GM23338 (cell line): ENCODE data around the gene MAGEA4. TPM values are rescaled to one million over a fixed set of nuclear protein-coding genes. Genes with fewer than 3 reads are reported as not detected.

Experiments used
- ATAC-seq: fragments of 200-7000 bp; cut with Tn5 transposase; 3 replicates; pipeline ENCODE4 v1.9.1; 2020
- DNase-seq: peaks from one replicate; pipeline ENCODE4 v3.0.0-alpha.2; 2015; ENCODE audit warnings: low spot score
- H2AFZ ChIP-seq: fragments of 200-600 bp; sonication (generic); 2 replicates; pipeline ENCODE4 v1.8.0; 2016; ENCODE audit warnings: antibody characterized with exemption, mild to moderate bottlenecking, moderate library complexity
- H3F3A ChIP-seq: fragments of 200-600 bp; sonication (generic); replicated peaks from 2 replicates; pipeline ENCODE4 v1.8.0; 2017; ENCODE audit warnings: antibody characterized with exemption, mixed run types, low read depth
- H3K27ac ChIP-seq: fragments of 200-600 bp; sonication (generic); 2 replicates; pipeline ENCODE4 v1.6.1; 2016; ENCODE audit warnings: low read depth
- H3K27me3 ChIP-seq: fragments of 200-600 bp; sonication (generic); 2 replicates; pipeline ENCODE4 v1.8.0; 2016; ENCODE audit warnings: mild to moderate bottlenecking, mixed run types, moderate library complexity; ENCODE audit not compliant: insufficient read depth
- H3K36me3 ChIP-seq: fragments of 200-600 bp; sonication (generic); 2 replicates; pipeline ENCODE4 v1.8.0; 2016; ENCODE audit warnings: mild to moderate bottlenecking; ENCODE audit not compliant: insufficient read depth
- H3K4me1 ChIP-seq: fragments of 200-600 bp; sonication (generic); 2 replicates; pipeline ENCODE4 v1.8.0; 2016; ENCODE audit warnings: mild to moderate bottlenecking, moderate library complexity; ENCODE audit not compliant: insufficient read depth
- H3K4me2 ChIP-seq: fragments of 200-600 bp; sonication (generic); 2 replicates; pipeline ENCODE4 v1.7.1; 2017; ENCODE audit warnings: mixed run types
- H3K4me3 ChIP-seq: fragments of 200-600 bp; sonication (generic); 2 replicates; pipeline ENCODE4 v1.6.1; 2016; ENCODE audit warnings: mixed run types
- H3K79me2 ChIP-seq: fragments of 200-600 bp; sonication (generic); replicated peaks from 2 replicates; pipeline ENCODE4 v1.8.0; 2017; ENCODE audit warnings: mild to moderate bottlenecking; ENCODE audit not compliant: insufficient read depth
- H3K9me2 ChIP-seq: fragments of 200-600 bp; sonication (generic); 2 replicates; pipeline ENCODE4 v1.8.0; 2017; ENCODE audit not compliant: insufficient read depth
- H4K20me1 ChIP-seq: fragments of 200-600 bp; sonication (generic); replicated peaks from 2 replicates; pipeline ENCODE4 v1.8.0; 2017; ENCODE audit warnings: mild to moderate bottlenecking; ENCODE audit not compliant: insufficient read depth
- H3K27ac Mint-ChIP-seq: 2 replicates; pipeline ENCODE4 v1.8.0; 2020; ENCODE audit warnings: inconsistent platforms, mild to moderate bottlenecking, moderate library complexity, mixed read lengths
- H3K27me3 Mint-ChIP-seq: 3 replicates; pipeline ENCODE4 v1.8.0; 2022; ENCODE audit warnings: low read depth, mild to moderate bottlenecking, moderate library complexity, mixed read lengths, inconsistent platforms; ENCODE audit not compliant: insufficient read depth, poor library complexity
- H3K36me3 Mint-ChIP-seq: 3 replicates; pipeline ENCODE4 v1.8.0; 2021; ENCODE audit warnings: low read depth, mild to moderate bottlenecking, inconsistent platforms, moderate library complexity, mixed read lengths
- H3K4me1 Mint-ChIP-seq: 3 replicates; pipeline ENCODE4 v1.8.0; 2020; ENCODE audit warnings: mild to moderate bottlenecking, inconsistent platforms, mixed read lengths
- H3K4me3 Mint-ChIP-seq: 3 replicates; pipeline ENCODE4 v1.8.0; 2021; ENCODE audit warnings: moderate library complexity, mild to moderate bottlenecking, inconsistent platforms, mixed read lengths
- H3K9me3 Mint-ChIP-seq: 3 replicates; pipeline ENCODE4 v1.8.0; 2020; ENCODE audit warnings: moderate library complexity, mild to moderate bottlenecking, inconsistent platforms, mixed read lengths
- CREB1 ChIP-seq: fragments of 250-450 bp; sonication (Bioruptor Pico); IDR thresholded peaks from 2 replicates; pipeline ENCODE4 v1.5.0; 2020; ENCODE audit warnings: low read depth, mild to moderate bottlenecking, moderate library complexity
- NANOG ChIP-seq: IDR thresholded peaks from 2 replicates; pipeline ENCODE4 v1.6.1; 2016; ENCODE audit warnings: antibody characterized with exemption, borderline replicate concordance
- POLR2AphosphoS5 ChIP-seq: IDR thresholded peaks from 2 replicates; pipeline ENCODE4 v1.6.1; 2016; ENCODE audit warnings: antibody characterized with exemption, low read depth
- STAT1 ChIP-seq: IDR thresholded peaks from one replicate; pipeline ENCODE4 v1.6.1; 2016; ENCODE audit warnings: antibody characterized with exemption; ENCODE audit not compliant: unreplicated experiment
- ZNF114 ChIP-seq: fragments of 250-450 bp; sonication (Bioruptor Pico); IDR thresholded peaks from 2 replicates; pipeline ENCODE4 v1.5.0; 2020; ENCODE audit warnings: mild to moderate bottlenecking, moderate library complexity
- polyA plus RNA-seq: library from polyadenylated mRNA; unstranded; fragments of >200 nt; fragmentation: Nextera tagmentation; extraction: Ambion mirVana; gene quantifications from 2 replicates; pipeline ENCODE4 v1.2.1, GENCODE V29; 2016
- total RNA-seq: library from RNA; depleted of rRNA; stranded (reverse); fragments of >200 nt; shearing (Covaris generic); gene quantifications from 2 replicates; pipeline ENCODE4 v1.2.3, GENCODE V29; 2014
- TF ChIP-seq, protein P1 (sequence below): IDR thresholded peaks from one replicate; pipeline ENCODE4 v1.6.1; 2018; ENCODE audit warnings: antibody characterized with exemption; ENCODE audit not compliant: unreplicated experiment
- TF ChIP-seq, protein P2 (sequence below): fragments of 250-450 bp; sonication (Bioruptor Pico); IDR thresholded peaks from 2 replicates; pipeline ENCODE4 v1.5.0; 2020; ENCODE audit warnings: mild to moderate bottlenecking, moderate library complexity

Gene MAGEA4
- total and polyA plus RNA-seq, 2 experiments from 2014 or later: 0.73 to 2.8 TPM

DNA sequence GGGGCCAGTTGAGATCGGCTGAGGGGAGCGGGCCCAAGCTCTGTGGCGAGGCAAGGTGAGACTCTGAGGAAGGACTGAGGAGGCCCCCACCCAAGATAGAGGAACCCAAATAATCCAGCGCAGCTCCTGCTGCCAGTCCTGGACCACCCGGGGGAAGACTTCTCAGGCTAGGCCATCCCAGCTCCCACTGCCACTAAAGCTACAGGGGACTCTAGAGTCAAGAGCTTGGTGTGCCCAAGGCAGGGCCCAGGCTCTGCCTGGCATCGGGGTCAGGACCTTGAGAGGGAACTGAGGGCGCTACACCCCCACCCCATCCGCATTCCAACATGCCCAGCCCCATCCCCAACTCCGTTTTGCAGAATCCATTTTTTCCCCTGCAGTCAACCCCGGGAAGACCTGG, 8.6 kb downstream of the MAGEA4 start:
- H3K9me3 Mint-ChIP-seq: no peaks in the 10 kb centered on the region
- H3K27me3 Mint-ChIP-seq: peaks cover 2% of the 10 kb centered on the region
- Histone ChIP-seq H2AFZ (no peak overlapping the region), H3K9me2 (no peaks in the 10 kb centered on the region), H3K4me2 (no peak overlapping the region), H3F3A (no peaks in the 10 kb centered on the region), H3K27ac (no peak overlapping the region), H3K36me3 (no peaks in the 10 kb centered on the region), H3K4me1 (no peaks in the 10 kb centered on the region), H4K20me1 (no peaks in the 10 kb centered on the region), H3K79me2 (no peaks in the 10 kb centered on the region), H3K4me3 (no peak overlapping the region), H3K27me3 (no peaks in the 10 kb centered on the region)
- no peaks in the 10 kb centered on the region for H3K36me3 Mint-ChIP-seq
- H3K4me3 Mint-ChIP-seq: no peak overlapping the region
- TF ChIP-seq STAT1 (no peak), NANOG (no peak), ZNF114 (CRISPR knock-in tag) (no peak), POLR2AphosphoS5 (no peak), CREB1 (CRISPR knock-in tag) (no peak)
- TF ChIP-seq, protein P1, sequence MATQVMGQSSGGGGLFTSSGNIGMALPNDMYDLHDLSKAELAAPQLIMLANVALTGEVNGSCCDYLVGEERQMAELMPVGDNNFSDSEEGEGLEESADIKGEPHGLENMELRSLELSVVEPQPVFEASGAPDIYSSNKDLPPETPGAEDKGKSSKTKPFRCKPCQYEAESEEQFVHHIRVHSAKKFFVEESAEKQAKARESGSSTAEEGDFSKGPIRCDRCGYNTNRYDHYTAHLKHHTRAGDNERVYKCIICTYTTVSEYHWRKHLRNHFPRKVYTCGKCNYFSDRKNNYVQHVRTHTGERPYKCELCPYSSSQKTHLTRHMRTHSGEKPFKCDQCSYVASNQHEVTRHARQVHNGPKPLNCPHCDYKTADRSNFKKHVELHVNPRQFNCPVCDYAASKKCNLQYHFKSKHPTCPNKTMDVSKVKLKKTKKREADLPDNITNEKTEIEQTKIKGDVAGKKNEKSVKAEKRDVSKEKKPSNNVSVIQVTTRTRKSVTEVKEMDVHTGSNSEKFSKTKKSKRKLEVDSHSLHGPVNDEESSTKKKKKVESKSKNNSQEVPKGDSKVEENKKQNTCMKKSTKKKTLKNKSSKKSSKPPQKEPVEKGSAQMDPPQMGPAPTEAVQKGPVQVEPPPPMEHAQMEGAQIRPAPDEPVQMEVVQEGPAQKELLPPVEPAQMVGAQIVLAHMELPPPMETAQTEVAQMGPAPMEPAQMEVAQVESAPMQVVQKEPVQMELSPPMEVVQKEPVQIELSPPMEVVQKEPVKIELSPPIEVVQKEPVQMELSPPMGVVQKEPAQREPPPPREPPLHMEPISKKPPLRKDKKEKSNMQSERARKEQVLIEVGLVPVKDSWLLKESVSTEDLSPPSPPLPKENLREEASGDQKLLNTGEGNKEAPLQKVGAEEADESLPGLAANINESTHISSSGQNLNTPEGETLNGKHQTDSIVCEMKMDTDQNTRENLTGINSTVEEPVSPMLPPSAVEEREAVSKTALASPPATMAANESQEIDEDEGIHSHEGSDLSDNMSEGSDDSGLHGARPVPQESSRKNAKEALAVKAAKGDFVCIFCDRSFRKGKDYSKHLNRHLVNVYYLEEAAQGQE: no peak
- TF ChIP-seq, protein P2, sequence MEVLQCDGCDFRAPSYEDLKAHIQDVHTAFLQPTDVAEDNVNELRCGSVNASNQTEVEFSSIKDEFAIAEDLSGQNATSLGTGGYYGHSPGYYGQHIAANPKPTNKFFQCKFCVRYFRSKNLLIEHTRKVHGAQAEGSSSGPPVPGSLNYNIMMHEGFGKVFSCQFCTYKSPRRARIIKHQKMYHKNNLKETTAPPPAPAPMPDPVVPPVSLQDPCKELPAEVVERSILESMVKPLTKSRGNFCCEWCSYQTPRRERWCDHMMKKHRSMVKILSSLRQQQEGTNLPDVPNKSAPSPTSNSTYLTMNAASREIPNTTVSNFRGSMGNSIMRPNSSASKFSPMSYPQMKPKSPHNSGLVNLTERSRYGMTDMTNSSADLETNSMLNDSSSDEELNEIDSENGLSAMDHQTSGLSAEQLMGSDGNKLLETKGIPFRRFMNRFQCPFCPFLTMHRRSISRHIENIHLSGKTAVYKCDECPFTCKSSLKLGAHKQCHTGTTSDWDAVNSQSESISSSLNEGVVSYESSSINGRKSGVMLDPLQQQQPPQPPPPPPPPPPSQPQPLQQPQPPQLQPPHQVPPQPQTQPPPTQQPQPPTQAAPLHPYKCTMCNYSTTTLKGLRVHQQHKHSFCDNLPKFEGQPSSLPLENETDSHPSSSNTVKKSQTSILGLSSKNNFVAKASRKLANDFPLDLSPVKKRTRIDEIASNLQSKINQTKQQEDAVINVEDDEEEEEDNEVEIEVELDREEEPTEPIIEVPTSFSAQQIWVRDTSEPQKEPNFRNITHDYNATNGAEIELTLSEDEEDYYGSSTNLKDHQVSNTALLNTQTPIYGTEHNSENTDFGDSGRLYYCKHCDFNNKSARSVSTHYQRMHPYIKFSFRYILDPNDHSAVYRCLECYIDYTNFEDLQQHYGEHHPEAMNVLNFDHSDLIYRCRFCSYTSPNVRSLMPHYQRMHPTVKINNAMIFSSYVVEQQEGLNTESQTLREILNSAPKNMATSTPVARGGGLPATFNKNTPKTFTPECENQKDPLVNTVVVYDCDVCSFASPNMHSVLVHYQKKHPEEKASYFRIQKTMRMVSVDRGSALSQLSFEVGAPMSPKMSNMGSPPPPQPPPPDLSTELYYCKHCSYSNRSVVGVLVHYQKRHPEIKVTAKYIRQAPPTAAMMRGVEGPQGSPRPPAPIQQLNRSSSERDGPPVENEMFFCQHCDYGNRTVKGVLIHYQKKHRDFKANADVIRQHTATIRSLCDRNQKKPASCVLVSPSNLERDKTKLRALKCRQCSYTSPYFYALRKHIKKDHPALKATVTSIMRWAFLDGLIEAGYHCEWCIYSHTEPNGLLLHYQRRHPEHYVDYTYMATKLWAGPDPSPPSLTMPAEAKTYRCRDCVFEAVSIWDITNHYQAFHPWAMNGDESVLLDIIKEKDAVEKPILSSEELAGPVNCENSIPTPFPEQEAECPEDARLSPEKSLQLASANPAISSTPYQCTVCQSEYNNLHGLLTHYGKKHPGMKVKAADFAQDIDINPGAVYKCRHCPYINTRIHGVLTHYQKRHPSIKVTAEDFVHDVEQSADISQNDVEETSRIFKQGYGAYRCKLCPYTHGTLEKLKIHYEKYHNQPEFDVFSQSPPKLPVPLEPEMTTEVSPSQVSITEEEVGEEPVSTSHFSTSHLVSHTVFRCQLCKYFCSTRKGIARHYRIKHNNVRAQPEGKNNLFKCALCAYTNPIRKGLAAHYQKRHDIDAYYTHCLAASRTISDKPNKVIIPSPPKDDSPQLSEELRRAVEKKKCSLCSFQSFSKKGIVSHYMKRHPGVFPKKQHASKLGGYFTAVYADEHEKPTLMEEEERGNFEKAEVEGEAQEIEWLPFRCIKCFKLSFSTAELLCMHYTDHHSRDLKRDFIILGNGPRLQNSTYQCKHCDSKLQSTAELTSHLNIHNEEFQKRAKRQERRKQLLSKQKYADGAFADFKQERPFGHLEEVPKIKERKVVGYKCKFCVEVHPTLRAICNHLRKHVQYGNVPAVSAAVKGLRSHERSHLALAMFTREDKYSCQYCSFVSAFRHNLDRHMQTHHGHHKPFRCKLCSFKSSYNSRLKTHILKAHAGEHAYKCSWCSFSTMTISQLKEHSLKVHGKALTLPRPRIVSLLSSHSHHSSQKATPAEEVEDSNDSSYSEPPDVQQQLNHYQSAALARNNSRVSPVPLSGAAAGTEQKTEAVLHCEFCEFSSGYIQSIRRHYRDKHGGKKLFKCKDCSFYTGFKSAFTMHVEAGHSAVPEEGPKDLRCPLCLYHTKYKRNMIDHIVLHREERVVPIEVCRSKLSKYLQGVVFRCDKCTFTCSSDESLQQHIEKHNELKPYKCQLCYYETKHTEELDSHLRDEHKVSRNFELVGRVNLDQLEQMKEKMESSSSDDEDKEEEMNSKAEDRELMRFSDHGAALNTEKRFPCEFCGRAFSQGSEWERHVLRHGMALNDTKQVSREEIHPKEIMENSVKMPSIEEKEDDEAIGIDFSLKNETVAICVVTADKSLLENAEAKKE: no peak
- ATAC-seq: no peak
- DNase-seq: no peak
- no peak overlapping the region for H3K27ac Mint-ChIP-seq
- H3K4me1 Mint-ChIP-seq: no peaks in the 10 kb centered on the region
